Gastroesophageal sphincter (tissue), 3 donors: ENCODE data around the gene CDK14.

ENCODE experiments used
- CTCF ChIP-seq, 4 experiments: fragments of 200-600 bp in 2 of 4; fragments of 450-650 bp in 2 of 4; sonication (generic) in 1 of 4; IDR thresholded peaks; one replicate each; pipeline ENCODE4 v1.5.1; 2017 to 2019; ENCODE audit warnings: antibody characterized with exemption in 4 of 4, mild to moderate bottlenecking in 2 of 4, moderate library complexity in 2 of 4
- POLR2A ChIP-seq, 2 donors: fragments of 450-650 bp; IDR thresholded peaks; one replicate each; pipeline ENCODE4 v1.6.1; 2017; ENCODE audit warnings: antibody characterized with exemption in 2 of 2, mild to moderate bottlenecking in 2 of 2, moderate library complexity in 1 of 2
- POLR2AphosphoS5 ChIP-seq: sonication (generic); formaldehyde crosslinking; IDR thresholded peaks from one replicate; pipeline ENCODE4 v1.6.1; 2017; ENCODE audit warnings: antibody characterized with exemption

- TF ChIP-seq POLR2A (IDR thresholded peaks at IDR 0.05) (no peak), CTCF (IDR thresholded peaks at IDR 0.05) (no peak), POLR2AphosphoS5 (no peak)
Measured at GRCh38 chr7:90710466-90710850, 114.3 kb downstream of the CDK14 start.
